ENCODE measurements around the gene PRKCQ.

DNA sequence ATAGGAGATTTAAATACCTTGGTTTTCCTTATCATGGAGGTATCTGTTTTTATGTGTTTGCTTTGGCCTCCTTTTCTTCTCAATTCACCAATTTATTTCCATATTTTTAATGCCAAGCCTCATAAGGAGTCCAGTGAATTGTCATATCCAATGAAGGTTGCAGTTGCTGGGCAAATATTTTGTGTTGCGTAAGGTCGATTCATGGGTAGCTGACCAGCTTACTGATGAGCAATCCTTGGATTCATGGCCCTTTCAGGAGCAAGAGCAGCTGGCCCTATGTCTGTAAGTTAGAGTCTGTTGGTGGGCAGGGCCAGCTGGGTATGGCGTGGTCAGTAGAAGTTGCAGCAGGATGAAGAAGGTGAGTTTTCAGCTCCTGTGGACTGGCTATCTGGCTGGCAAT, 194.4 kb downstream of the PRKCQ start:
- TF ChIP-seq, protein P1, sequence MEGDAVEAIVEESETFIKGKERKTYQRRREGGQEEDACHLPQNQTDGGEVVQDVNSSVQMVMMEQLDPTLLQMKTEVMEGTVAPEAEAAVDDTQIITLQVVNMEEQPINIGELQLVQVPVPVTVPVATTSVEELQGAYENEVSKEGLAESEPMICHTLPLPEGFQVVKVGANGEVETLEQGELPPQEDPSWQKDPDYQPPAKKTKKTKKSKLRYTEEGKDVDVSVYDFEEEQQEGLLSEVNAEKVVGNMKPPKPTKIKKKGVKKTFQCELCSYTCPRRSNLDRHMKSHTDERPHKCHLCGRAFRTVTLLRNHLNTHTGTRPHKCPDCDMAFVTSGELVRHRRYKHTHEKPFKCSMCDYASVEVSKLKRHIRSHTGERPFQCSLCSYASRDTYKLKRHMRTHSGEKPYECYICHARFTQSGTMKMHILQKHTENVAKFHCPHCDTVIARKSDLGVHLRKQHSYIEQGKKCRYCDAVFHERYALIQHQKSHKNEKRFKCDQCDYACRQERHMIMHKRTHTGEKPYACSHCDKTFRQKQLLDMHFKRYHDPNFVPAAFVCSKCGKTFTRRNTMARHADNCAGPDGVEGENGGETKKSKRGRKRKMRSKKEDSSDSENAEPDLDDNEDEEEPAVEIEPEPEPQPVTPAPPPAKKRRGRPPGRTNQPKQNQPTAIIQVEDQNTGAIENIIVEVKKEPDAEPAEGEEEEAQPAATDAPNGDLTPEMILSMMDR (conservative IDR thresholded peaks at IDR 0.05; ENCODE audit: low read length): no peak
- no peak for TF ChIP-seq EZH2phosphoT487 (IDR thresholded peaks at IDR 0.05; ENCODE audit: borderline replicate concordance, low read depth, low read length)

Data from OCI-LY7 (cell line).